Panc1 (cell line): Measurements from ENCODE around the gene ASB1.

Source experiments
- POLR2AphosphoS5 ChIP-seq: IDR thresholded peaks from 2 replicates; pipeline ENCODE4 v1.6.1; 2012; ENCODE audit warnings: mild to moderate bottlenecking, low read depth, low read length, moderate library complexity
- SIN3A ChIP-seq: IDR thresholded peaks from 2 replicates; pipeline ENCODE4 v1.6.1; 2012; ENCODE audit warnings: low read depth, mild to moderate bottlenecking, low read length, moderate library complexity, borderline replicate concordance; ENCODE audit not compliant: insufficient read depth
- TCF7L2 ChIP-seq: IDR thresholded peaks from 2 replicates; pipeline ENCODE4 v1.6.1; 2011; ENCODE audit warnings: mild to moderate bottlenecking, low read depth, low read length, inconsistent platforms
- TF ChIP-seq, protein P1 (sequence below): fragments of 450-650 bp; IDR thresholded peaks from 2 replicates; pipeline ENCODE4 v1.5.1; 2017; ENCODE audit warnings: mild to moderate bottlenecking
- TF ChIP-seq, protein P2 (sequence below), 2 experiments: IDR thresholded peaks; 2 replicates each; pipeline ENCODE4 v1.6.1; 2011 to 2012; ENCODE audit warnings: low read depth in 2 of 2, control low read depth in 1 of 2, low read length in 1 of 2, mild to moderate bottlenecking in 1 of 2, moderate library complexity in 1 of 2; ENCODE audit not compliant: insufficient read depth in 1 of 2

DNA sequence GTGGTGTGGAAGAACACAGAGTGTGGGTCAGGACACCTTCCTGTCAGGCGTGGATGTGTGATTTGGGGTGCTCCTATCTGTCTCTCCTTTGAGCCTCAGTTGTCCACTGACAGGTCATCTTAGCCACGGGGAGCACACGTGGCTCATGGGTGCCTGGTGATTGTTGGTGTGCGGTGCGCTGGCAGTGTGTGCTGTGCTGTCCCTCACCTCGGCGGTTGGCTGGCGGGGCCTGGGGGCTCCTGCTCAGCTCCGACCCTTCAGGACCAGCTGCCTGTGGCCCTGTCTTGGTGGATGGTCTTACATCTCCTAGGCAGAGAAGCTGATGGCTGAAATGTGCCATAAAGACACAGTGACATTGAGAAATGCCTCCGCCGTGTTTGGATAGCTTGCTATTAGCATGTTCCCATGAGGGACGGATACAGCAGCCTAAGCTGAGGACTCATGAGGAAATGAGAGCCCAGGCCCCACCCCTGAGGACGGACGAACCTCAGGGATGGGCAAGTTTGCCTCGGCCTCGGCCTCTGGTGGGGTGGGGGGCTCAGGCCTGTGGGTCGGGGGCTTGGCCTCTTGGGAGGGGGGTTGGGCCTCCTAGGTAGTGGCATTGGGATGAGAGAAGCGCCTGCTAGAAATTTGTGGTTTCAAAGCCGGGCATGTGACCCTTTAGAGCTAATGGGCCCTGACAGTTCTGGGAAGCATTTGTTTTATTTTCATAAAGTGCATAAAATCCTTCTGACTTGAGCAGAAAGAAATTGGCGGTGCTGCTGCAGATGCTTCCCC is 20.3 kb upstream of the ASB1 start:
- no peak for TF ChIP-seq POLR2AphosphoS5
- TF ChIP-seq, protein P1, sequence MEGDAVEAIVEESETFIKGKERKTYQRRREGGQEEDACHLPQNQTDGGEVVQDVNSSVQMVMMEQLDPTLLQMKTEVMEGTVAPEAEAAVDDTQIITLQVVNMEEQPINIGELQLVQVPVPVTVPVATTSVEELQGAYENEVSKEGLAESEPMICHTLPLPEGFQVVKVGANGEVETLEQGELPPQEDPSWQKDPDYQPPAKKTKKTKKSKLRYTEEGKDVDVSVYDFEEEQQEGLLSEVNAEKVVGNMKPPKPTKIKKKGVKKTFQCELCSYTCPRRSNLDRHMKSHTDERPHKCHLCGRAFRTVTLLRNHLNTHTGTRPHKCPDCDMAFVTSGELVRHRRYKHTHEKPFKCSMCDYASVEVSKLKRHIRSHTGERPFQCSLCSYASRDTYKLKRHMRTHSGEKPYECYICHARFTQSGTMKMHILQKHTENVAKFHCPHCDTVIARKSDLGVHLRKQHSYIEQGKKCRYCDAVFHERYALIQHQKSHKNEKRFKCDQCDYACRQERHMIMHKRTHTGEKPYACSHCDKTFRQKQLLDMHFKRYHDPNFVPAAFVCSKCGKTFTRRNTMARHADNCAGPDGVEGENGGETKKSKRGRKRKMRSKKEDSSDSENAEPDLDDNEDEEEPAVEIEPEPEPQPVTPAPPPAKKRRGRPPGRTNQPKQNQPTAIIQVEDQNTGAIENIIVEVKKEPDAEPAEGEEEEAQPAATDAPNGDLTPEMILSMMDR, result no peak
- TF ChIP-seq SIN3A, result no peak
- TF ChIP-seq, protein P2, sequence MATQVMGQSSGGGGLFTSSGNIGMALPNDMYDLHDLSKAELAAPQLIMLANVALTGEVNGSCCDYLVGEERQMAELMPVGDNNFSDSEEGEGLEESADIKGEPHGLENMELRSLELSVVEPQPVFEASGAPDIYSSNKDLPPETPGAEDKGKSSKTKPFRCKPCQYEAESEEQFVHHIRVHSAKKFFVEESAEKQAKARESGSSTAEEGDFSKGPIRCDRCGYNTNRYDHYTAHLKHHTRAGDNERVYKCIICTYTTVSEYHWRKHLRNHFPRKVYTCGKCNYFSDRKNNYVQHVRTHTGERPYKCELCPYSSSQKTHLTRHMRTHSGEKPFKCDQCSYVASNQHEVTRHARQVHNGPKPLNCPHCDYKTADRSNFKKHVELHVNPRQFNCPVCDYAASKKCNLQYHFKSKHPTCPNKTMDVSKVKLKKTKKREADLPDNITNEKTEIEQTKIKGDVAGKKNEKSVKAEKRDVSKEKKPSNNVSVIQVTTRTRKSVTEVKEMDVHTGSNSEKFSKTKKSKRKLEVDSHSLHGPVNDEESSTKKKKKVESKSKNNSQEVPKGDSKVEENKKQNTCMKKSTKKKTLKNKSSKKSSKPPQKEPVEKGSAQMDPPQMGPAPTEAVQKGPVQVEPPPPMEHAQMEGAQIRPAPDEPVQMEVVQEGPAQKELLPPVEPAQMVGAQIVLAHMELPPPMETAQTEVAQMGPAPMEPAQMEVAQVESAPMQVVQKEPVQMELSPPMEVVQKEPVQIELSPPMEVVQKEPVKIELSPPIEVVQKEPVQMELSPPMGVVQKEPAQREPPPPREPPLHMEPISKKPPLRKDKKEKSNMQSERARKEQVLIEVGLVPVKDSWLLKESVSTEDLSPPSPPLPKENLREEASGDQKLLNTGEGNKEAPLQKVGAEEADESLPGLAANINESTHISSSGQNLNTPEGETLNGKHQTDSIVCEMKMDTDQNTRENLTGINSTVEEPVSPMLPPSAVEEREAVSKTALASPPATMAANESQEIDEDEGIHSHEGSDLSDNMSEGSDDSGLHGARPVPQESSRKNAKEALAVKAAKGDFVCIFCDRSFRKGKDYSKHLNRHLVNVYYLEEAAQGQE (IDR thresholded peaks at IDR 0.05; ENCODE audit: insufficient read depth in 1 of 2, low read depth in 2 of 2, low read length in 1 of 2), result no peak
- TF ChIP-seq TCF7L2, result no peak
